Measurements from ENCODE around the gene TSPAN18. TPM values are rescaled to one million over a fixed set of nuclear protein-coding genes. Genes with fewer than 3 reads are reported as not detected.

Gene TSPAN18
- total RNA-seq, 4 donors from 2014 or later, result 2.1 to 9.1 (median 2.5) TPM

- H3K27ac ChIP-seq, result no peak overlapping the region
- intact Hi-C loops (cut with DNase I; ENCODE audit: low total_unique reads), result loop anchor here (5.0 kb wide), 2 partner anchors 135 to 150 kb away; no protein-coding TSS in a partner anchor
Measured at GRCh38 chr11:44952500-44953260, 225.9 kb downstream of the TSPAN18 start.

GRCh38 chr11:44954051-44954906 lies 227.5 kb downstream of the TSPAN18 start:
- Histone ChIP-seq H3K9me3 (no peaks in the 10 kb centered on the region), H3K27ac (peak overlapping the region in 2 of 4 donors; percentile 12 to 27), H3K4me1 (peaks cover 4 to 9% of the 10 kb centered on the region in 2 donors), H3K36me3 (no peaks in the 10 kb centered on the region), H3K4me3 (no peak overlapping the region), H3K27me3 (peaks cover 0 to 9% (median 7%) of the 10 kb centered on the region in 3 donors)
- intact Hi-C loops (cut with DNase I; ENCODE audit: low total_unique reads) (loop anchor here (5.0 kb wide), 2 partner anchors 133 to 148 kb away; no protein-coding TSS in a partner anchor), in situ Hi-C loops (cut with MboI; ENCODE audit: low sequenced_read_pairs in 4 of 4) (no loop called here)
- TF ChIP-seq POLR2A (IDR thresholded peaks at IDR 0.05) (no peak), CTCF (IDR thresholded peaks at IDR 0.05 in 4 of 5, conservative IDR thresholded peaks at IDR 0.05 in 1 of 5) (no peak)
- ATAC-seq (no peak), DNase-seq (no peak)

More at GRCh38 chr11:44952500-44953260, 225.9 kb downstream of the TSPAN18 start:
- Histone ChIP-seq H3K27me3 (peaks cover 0 to 9% (median 7%) of the 10 kb centered on the region in 3 donors), H3K4me3 (no peak overlapping the region), H3K4me1 (peaks cover 4 to 9% of the 10 kb centered on the region in 2 donors), H3K9me3 (no peaks in the 10 kb centered on the region), H3K36me3 (no peaks in the 10 kb centered on the region)
- ATAC-seq (no peak), DNase-seq (no peak)
- TF ChIP-seq CTCF (IDR thresholded peaks at IDR 0.05 in 4 of 5, conservative IDR thresholded peaks at IDR 0.05 in 1 of 5) (no peak), POLR2A (IDR thresholded peaks at IDR 0.05) (no peak)
- in situ Hi-C loops (cut with MboI; ENCODE audit: low sequenced_read_pairs in 4 of 4), result no loop called here

GRCh38 chr11:44955015-44955738 lies 228.4 kb downstream of the TSPAN18 start:
- peak overlapping the region in 2 of 4 donors; percentile 12 to 27 for H3K27ac ChIP-seq
- H3K36me3 ChIP-seq, result no peaks in the 10 kb centered on the region
- DNase-seq (peak; percentile 34 to 55), ATAC-seq (peak in 1 of 2 donors; percentile 22)
- in situ Hi-C loops (cut with MboI; ENCODE audit: low sequenced_read_pairs in 4 of 4) (no loop called here), intact Hi-C loops (cut with DNase I; ENCODE audit: low total_unique reads) (no loop called here)
- H3K4me3 ChIP-seq, result no peak overlapping the region
- H3K27me3 ChIP-seq, result peaks cover 0 to 9% (median 7%) of the 10 kb centered on the region in 3 donors
- no peak for TF ChIP-seq CTCF (IDR thresholded peaks at IDR 0.05 in 4 of 5, conservative IDR thresholded peaks at IDR 0.05 in 1 of 5)
- no peak for TF ChIP-seq POLR2A (IDR thresholded peaks at IDR 0.05)
- H3K9me3 ChIP-seq, result no peaks in the 10 kb centered on the region
- peaks cover 0 to 9% of the 10 kb centered on the region in 2 donors for H3K4me1 ChIP-seq

GRCh38 chr11:44957040-44957515 lies 230.3 kb downstream of the TSPAN18 start:
- peaks cover 0 to 9% of the 10 kb centered on the region in 2 donors for H3K4me1 ChIP-seq
- in situ Hi-C loops (cut with MboI; ENCODE audit: low sequenced_read_pairs in 4 of 4), result no loop called here
- H3K36me3 ChIP-seq, result no peaks in the 10 kb centered on the region
- DNase-seq, result no peak
- H3K27me3 ChIP-seq, result peaks cover 0 to 9% (median 7%) of the 10 kb centered on the region in 3 donors
- H3K27ac ChIP-seq, result no peak overlapping the region
- no peak for ATAC-seq
- intact Hi-C loops (cut with DNase I; ENCODE audit: low total_unique reads), result no loop called here
- no peaks in the 10 kb centered on the region for H3K9me3 ChIP-seq
- no peak for TF ChIP-seq CTCF (IDR thresholded peaks at IDR 0.05 in 4 of 5, conservative IDR thresholded peaks at IDR 0.05 in 1 of 5)
- TF ChIP-seq POLR2A (IDR thresholded peaks at IDR 0.05), result no peak
- H3K4me3 ChIP-seq, result no peak overlapping the region

All from gastrocnemius medialis (tissue), 4 donors.